H9 (cell line): ENCODE data around the gene SH3GL1. TPM values are rescaled to one million over a fixed set of nuclear protein-coding genes. Genes with fewer than 3 reads are reported as not detected.

ENCODE experiments used
- DNase-seq: peaks from one replicate; pipeline ENCODE4 v3.0.0-alpha.2; 2017
- H2AFZ ChIP-seq: one replicate; pipeline ENCODE4 v1.6.1; 2013; ENCODE audit warnings: mild to moderate bottlenecking, low read length, control low read depth, moderate library complexity
- H2AK5ac ChIP-seq: 2 replicates; pipeline ENCODE4 v1.6.1; 2013; ENCODE audit warnings: low read length, control low read depth, mixed read lengths; ENCODE audit not compliant: insufficient read length
- H2BK120ac ChIP-seq: one replicate; pipeline ENCODE4 v1.6.1; 2013; ENCODE audit warnings: low read depth, mild to moderate bottlenecking, low read length, control low read depth, inconsistent platforms; ENCODE audit not compliant: poor library complexity, severe bottlenecking
- H2BK12ac ChIP-seq: 2 replicates; pipeline ENCODE4 v1.6.1; 2013; ENCODE audit warnings: low read length, control low read depth, mixed read lengths, low read depth; ENCODE audit not compliant: insufficient read length
- H2BK15ac ChIP-seq: 2 replicates; pipeline ENCODE4 v1.6.1; 2013; ENCODE audit warnings: low read depth, low read length, control low read depth
- H2BK20ac ChIP-seq: one replicate; pipeline ENCODE4 v1.6.1; 2013; ENCODE audit warnings: low read depth, mild to moderate bottlenecking, low read length, control low read depth, inconsistent platforms; ENCODE audit not compliant: poor library complexity, severe bottlenecking
- H2BK5ac ChIP-seq: 2 replicates; pipeline ENCODE4 v1.6.1; 2013; ENCODE audit warnings: low read length, control low read depth, mixed read lengths; ENCODE audit not compliant: insufficient read length
- H3K14ac ChIP-seq: 2 replicates; pipeline ENCODE4 v1.6.1; 2013; ENCODE audit warnings: low read length, control low read depth; ENCODE audit not compliant: insufficient read depth
- H3K18ac ChIP-seq: 2 replicates; pipeline ENCODE4 v1.6.1; 2013; ENCODE audit warnings: low read depth, mild to moderate bottlenecking, mixed read lengths, low read length, control low read depth; ENCODE audit not compliant: insufficient read length
- H3K23ac ChIP-seq: 2 replicates; pipeline ENCODE4 v1.6.1; 2013; ENCODE audit warnings: low read length, control low read depth, mixed read lengths, low read depth; ENCODE audit not compliant: insufficient read length
- H3K23me2 ChIP-seq: 2 replicates; pipeline ENCODE4 v1.6.1; 2013; ENCODE audit warnings: low read depth, mild to moderate bottlenecking, mixed read lengths, low read length, control low read depth; ENCODE audit not compliant: insufficient read length, poor library complexity, severe bottlenecking
- H3K27ac ChIP-seq: 2 replicates; pipeline ENCODE4 v1.5.1; 2013; ENCODE audit warnings: low read length, control low read depth, mixed read lengths, low read depth; ENCODE audit not compliant: insufficient read length
- H3K27me3 ChIP-seq: 2 replicates; pipeline ENCODE4 v1.6.1; 2013; ENCODE audit warnings: low read length, control low read depth, inconsistent platforms; ENCODE audit not compliant: insufficient read depth
- H3K4ac ChIP-seq: 2 replicates; pipeline ENCODE4 v1.6.1; 2013; ENCODE audit warnings: low read depth, mild to moderate bottlenecking, control low read depth, inconsistent platforms, low read length, moderate library complexity
- H3K4me1 ChIP-seq: 2 replicates; pipeline ENCODE4 v1.6.1; 2013; ENCODE audit warnings: low read length, control low read depth, inconsistent platforms; ENCODE audit not compliant: insufficient read depth
- H3K4me2 ChIP-seq: 2 replicates; pipeline ENCODE4 v1.6.1; 2013; ENCODE audit warnings: low read length, control low read depth, mixed read lengths; ENCODE audit not compliant: insufficient read length, insufficient read depth
- H3K56ac ChIP-seq: 2 replicates; pipeline ENCODE4 v1.6.1; 2013; ENCODE audit warnings: low read depth, mild to moderate bottlenecking, mixed read lengths, low read length, control low read depth; ENCODE audit not compliant: insufficient read length
- H3K79me1 ChIP-seq: 2 replicates; pipeline ENCODE4 v1.6.1; 2013; ENCODE audit warnings: low read depth, mild to moderate bottlenecking, moderate library complexity, low read length, control low read depth, inconsistent platforms; ENCODE audit not compliant: insufficient read depth, poor library complexity, severe bottlenecking
- H3K79me2 ChIP-seq: 2 replicates; pipeline ENCODE4 v1.6.1; 2013; ENCODE audit warnings: low read length, control low read depth, inconsistent platforms; ENCODE audit not compliant: insufficient read depth
- H3K9ac ChIP-seq: 2 replicates; pipeline ENCODE4 v1.6.1; 2013; ENCODE audit warnings: low read length, control low read depth, mixed read lengths; ENCODE audit not compliant: insufficient read length; ENCODE audit errors: extremely low read depth
- H3K9me3 ChIP-seq: one replicate; pipeline ENCODE4 v1.6.1; 2013; ENCODE audit warnings: low read depth, low read length, inconsistent platforms; ENCODE audit not compliant: control insufficient read depth
- H3T11ph ChIP-seq: one replicate; pipeline ENCODE4 v1.6.1; 2013; ENCODE audit warnings: mild to moderate bottlenecking, low read length, control low read depth, inconsistent platforms
- H4K20me1 ChIP-seq: one replicate; pipeline ENCODE4 v1.6.1; 2013; ENCODE audit not compliant: control insufficient read depth, insufficient read length, insufficient read depth
- H4K5ac ChIP-seq: 2 replicates; pipeline ENCODE4 v1.6.1; 2013; ENCODE audit warnings: low read depth, mild to moderate bottlenecking, mixed read lengths, low read length, control low read depth; ENCODE audit not compliant: insufficient read length
- H4K8ac ChIP-seq: replicated peaks from 2 replicates; pipeline ENCODE4 v1.6.1; 2013; ENCODE audit warnings: low read length, control low read depth, mixed read lengths, low read depth; ENCODE audit not compliant: insufficient read length
- H4K91ac ChIP-seq: 2 replicates; pipeline ENCODE4 v1.6.1; 2013; ENCODE audit warnings: low read depth, mild to moderate bottlenecking, moderate library complexity, mixed read lengths, low read length, control low read depth; ENCODE audit not compliant: insufficient read length
- H3K27ac Mint-ChIP-seq, 3 experiments: 2 replicates in 2 of 3; 3 replicates in 1 of 3; pipeline ENCODE4 v1.8.0; 2020 to 2021; ENCODE audit warnings: mixed read lengths in 3 of 3, mild to moderate bottlenecking in 1 of 3, moderate library complexity in 1 of 3
- H3K27me3 Mint-ChIP-seq: 2 replicates; pipeline ENCODE4 v1.8.0; 2021; ENCODE audit warnings: low read depth, mild to moderate bottlenecking, moderate library complexity, mixed read lengths
- H3K36me3 Mint-ChIP-seq, 3 experiments: 2 replicates in 2 of 3; 3 replicates in 1 of 3; pipeline ENCODE4 v1.8.0; 2020 to 2021; ENCODE audit warnings: low read depth in 3 of 3, mixed read lengths in 3 of 3; ENCODE audit not compliant: insufficient read depth in 1 of 3
- H3K4me1 Mint-ChIP-seq, 2 experiments: 2 replicates each; pipeline ENCODE4 v1.8.0; 2020; ENCODE audit warnings: mixed read lengths in 2 of 2
- H3K4me3 Mint-ChIP-seq, 2 experiments: 2 replicates in 1 of 2; 3 replicates in 1 of 2; pipeline ENCODE4 v1.8.0; 2020 to 2021; ENCODE audit warnings: mild to moderate bottlenecking in 2 of 2, mixed read lengths in 2 of 2, moderate library complexity in 1 of 2
- H3K9me3 Mint-ChIP-seq, 2 experiments: 2 replicates in 1 of 2; 3 replicates in 1 of 2; pipeline ENCODE4 v1.8.0; 2020; ENCODE audit warnings: mild to moderate bottlenecking in 2 of 2, mixed read lengths in 2 of 2, moderate library complexity in 1 of 2
- CTCF ChIP-seq: fragments of 200-600 bp; sonication (generic); conservative IDR thresholded peaks from 3 replicates; pipeline ENCODE4 v1.8.0; 2021; ENCODE audit warnings: antibody characterized with exemption, mild to moderate bottlenecking
- WGBS: extraction: QIAGEN DNeasy Blood & Tissue Kit; methylation state at CpG from one replicate; pipeline ENCODE4 v1.1.7; 2013; ENCODE audit warnings: missing lambda C conversion rate, low lambda C conversion rate, mixed read lengths; ENCODE audit not compliant: insufficient read length; ENCODE audit errors: extremely low coverage; 5-methylcytosine and 5-hydroxymethylcytosine counted together
- total RNA-seq: library from RNA; stranded (reverse); gene quantifications from 2 replicates; pipeline ENCODE4 v1.2.1, GENCODE V29; 2021

SH3GL1 gene
- total RNA-seq, 1 experiment from 2014 or later = 85.5 TPM

GRCh38 chr19:4358709-4359626 lies 41.4 kb downstream of the SH3GL1 start:
- WGBS = no CpG with 5 or more reads among the region's 25 CpGs
- no peak overlapping the region for H3K23ac ChIP-seq
- H4K5ac ChIP-seq = no peak overlapping the region
- no peak overlapping the region for H3K56ac ChIP-seq
- H3K27ac ChIP-seq = no peak overlapping the region
- H3K27me3 ChIP-seq = no peaks in the 10 kb centered on the region
- H3K27ac Mint-ChIP-seq = peak overlapping the region in 1 of 3 experiments; percentile 84; a peak in 2 of 7 replicates
- no peak for DNase-seq
- H2AK5ac ChIP-seq = no peak overlapping the region
- H2AFZ ChIP-seq = no peak overlapping the region
- no peak overlapping the region for H2BK15ac ChIP-seq
- no peak overlapping the region for H2BK20ac ChIP-seq
- H2BK120ac ChIP-seq = no peak overlapping the region
- no peaks in the 10 kb centered on the region; the same call in 1 of the 2 replicates for H3K4me1 ChIP-seq
- no peaks in the 10 kb centered on the region for H3K9me3 ChIP-seq
- H3K9ac ChIP-seq = no peak overlapping the region
- no peak overlapping the region for H3K4me3 Mint-ChIP-seq
- H3K23me2 ChIP-seq = no peaks in the 10 kb centered on the region
- no peak overlapping the region for H4K91ac ChIP-seq
- no peak overlapping the region for H3K18ac ChIP-seq
- H3K27me3 Mint-ChIP-seq = peaks cover 4% of the 10 kb centered on the region
- H3K36me3 Mint-ChIP-seq = peaks cover 1 to 36% (median 20%) of the 10 kb centered on the region in 3 experiments; a peak in 6 of 7 replicates
- no peaks in the 10 kb centered on the region; a peak in 1 of 5 replicates for H3K9me3 Mint-ChIP-seq
- H3K14ac ChIP-seq = no peak overlapping the region
- H4K8ac ChIP-seq = no peak overlapping the region
- no peaks in the 10 kb centered on the region for H4K20me1 ChIP-seq
- no peak overlapping the region for H3K4me2 ChIP-seq
- no peak overlapping the region for H2BK5ac ChIP-seq
- no peaks in the 10 kb centered on the region for H3K79me2 ChIP-seq
- no peak overlapping the region for H3T11ph ChIP-seq
- H3K79me1 ChIP-seq = no peaks in the 10 kb centered on the region
- no peak for TF ChIP-seq CTCF
- H3K4me1 Mint-ChIP-seq = peaks cover 7 to 9% of the 10 kb centered on the region in 2 experiments; a peak in 3 of 4 replicates
- no peak overlapping the region for H2BK12ac ChIP-seq
- no peak overlapping the region for H3K4ac ChIP-seq
